HCT116 (cell line): ENCODE measurements around the gene SEMA4C. TPM values are rescaled to one million over a fixed set of nuclear protein-coding genes. Genes with fewer than 3 reads are reported as not detected.

Source experiments
- ATAC-seq: fragments of 200-7000 bp; cut with Tn5 transposase; 2 replicates; pipeline ENCODE4 v1.9.1; 2020; ENCODE audit warnings: mild to moderate bottlenecking, moderate library complexity
- BruUV-seq: library from RNA; stranded (reverse); fragments of 400-500 nt; replicated peaks from 2 replicates; lab custom pipeline; 2021; lab: Mats Ljungman, UMichigan
- CTCF ChIA-PET: fragments of 300-600 bp; sonication (Branson Sonifier 250); formaldehyde crosslinking; loops from one replicate; lab custom pipeline; 2021; ENCODE audit warnings: antibody characterized with exemption; lab: Charles Lee
- POLR2A ChIA-PET: fragments of 300-600, 350-600 bp; sonication (Branson Sonifier 250); formaldehyde crosslinking; loops from one replicate; lab custom pipeline; 2021; ENCODE audit warnings: antibody characterized with exemption; lab: Charles Lee
- RAD21 ChIA-PET, 2 experiments: fragments of 300-600 bp; sonication (Branson Sonifier 250); formaldehyde crosslinking; loops; one replicate each; lab custom pipeline; 2023; ENCODE audit warnings: low total read pairs in 2 of 2; ENCODE audit not compliant: uncharacterized antibody in 2 of 2, unreplicated experiment in 2 of 2, low non-redundant PET in 1 of 2; lab: Charles Lee
- DNase-seq: peaks from one replicate; pipeline ENCODE4 v3.0.0-alpha.2; 2010; ENCODE audit warnings: low read depth, low spot score
- H2AFZ ChIP-seq: fragments of 200-600 bp; shearing (Covaris generic), sonication (generic); 2 replicates; pipeline ENCODE4 v1.6.1; 2017; ENCODE audit warnings: low read depth, mixed run types, mixed read lengths, antibody characterized with exemption, low read length; ENCODE audit not compliant: poor library complexity, severe bottlenecking
- H3K27ac ChIP-seq: 2 replicates; pipeline ENCODE4 v1.5.1; 2012; ENCODE audit warnings: low read depth, low read length
- H3K27me3 ChIP-seq: fragments of 200-600 bp; sonication (generic); 2 replicates; pipeline ENCODE4 v1.6.1; 2016; ENCODE audit warnings: mixed run types, low read length, mixed read lengths; ENCODE audit not compliant: insufficient read depth
- H3K36me3 ChIP-seq, 2 experiments: fragments of 200-500 bp in 1 of 2; fragments of 200-600 bp in 1 of 2; sonication (Bioruptor generic) in 1 of 2; sonication (generic) in 1 of 2; 2 replicates each; pipeline versions ENCODE4 v1.5.1 to v1.6.1; 2014 to 2016; ENCODE audit warnings: low read length in 2 of 2, inconsistent platforms in 1 of 2, mixed read lengths in 1 of 2, mixed run types in 1 of 2; ENCODE audit not compliant: insufficient read depth in 2 of 2, control insufficient read depth in 1 of 2
- H3K4me1 ChIP-seq, 2 experiments: fragments of 200-600 bp in 1 of 2; sonication (generic) in 1 of 2; 2 replicates each; pipeline versions ENCODE4 v1.5.1 to v1.6.1; 2012 to 2017; ENCODE audit warnings: low read length in 2 of 2, inconsistent platforms in 1 of 2, mild to moderate bottlenecking in 1 of 2, mixed read lengths in 1 of 2, mixed run types in 1 of 2, moderate library complexity in 1 of 2; ENCODE audit not compliant: insufficient read depth in 2 of 2, control insufficient read depth in 1 of 2
- H3K4me2 ChIP-seq: fragments of 200-600 bp; sonication (generic); 2 replicates; pipeline ENCODE4 v1.6.1; 2017; ENCODE audit warnings: mixed run types, low read length, mixed read lengths
- H3K4me3 ChIP-seq, 2 experiments: fragments of 200-600 bp in 1 of 2; sonication (generic) in 1 of 2; replicated peaks in 1 of 2; 2 replicates each; pipeline ENCODE4 v1.5.1; 2011 to 2016; ENCODE audit warnings: low read length in 2 of 2, control low read depth in 1 of 2, low read depth in 1 of 2, mild to moderate bottlenecking in 1 of 2, mixed read lengths in 1 of 2, mixed run types in 1 of 2
- H3K79me2 ChIP-seq: fragments of 200-600 bp; sonication (generic); 2 replicates; pipeline ENCODE4 v1.6.1; 2017; ENCODE audit warnings: mild to moderate bottlenecking, mixed run types, low read length, moderate library complexity, mixed read lengths; ENCODE audit not compliant: insufficient read depth
- H3K9ac ChIP-seq: fragments of 200-600 bp; sonication (generic); 2 replicates; pipeline ENCODE4 v1.6.1; 2016; ENCODE audit warnings: low read length, mixed read lengths
- H3K9me2 ChIP-seq: fragments of 200-600 bp; sonication (generic), shearing (Covaris generic); 2 replicates; pipeline ENCODE4 v1.6.1; 2017; ENCODE audit warnings: mixed run types, mild to moderate bottlenecking, moderate library complexity; ENCODE audit not compliant: insufficient read depth
- H3K9me3 ChIP-seq, 2 experiments: fragments of 200-500 bp in 1 of 2; fragments of 200-600 bp in 1 of 2; sonication (Bioruptor generic) in 1 of 2; sonication (generic) in 1 of 2; 2 replicates each; pipeline ENCODE4 v1.6.1; 2014 to 2017; ENCODE audit warnings: low read length in 2 of 2, mixed read lengths in 2 of 2, inconsistent platforms in 1 of 2, low read depth in 1 of 2, mild to moderate bottlenecking in 1 of 2, mixed run types in 1 of 2, moderate library complexity in 1 of 2; ENCODE audit not compliant: control insufficient read depth in 1 of 2, insufficient read depth in 1 of 2
- H4K20me1 ChIP-seq: fragments of 200-600 bp; sonication (generic), shearing (Covaris generic); 2 replicates; pipeline ENCODE4 v1.6.1; 2017; ENCODE audit warnings: mixed run types, mild to moderate bottlenecking, moderate library complexity; ENCODE audit not compliant: insufficient read depth
- ATF3 ChIP-seq: IDR thresholded peaks from 2 replicates; pipeline ENCODE4 v1.6.1; 2012
- CBX3 ChIP-seq: IDR thresholded peaks from 2 replicates; pipeline ENCODE4 v1.6.1; 2012; ENCODE audit warnings: low read depth
- CEBPB ChIP-seq: IDR thresholded peaks from 2 replicates; pipeline ENCODE4 v1.6.1; 2012; ENCODE audit warnings: low read depth
- CTCF ChIP-seq, 3 experiments: fragments of 200-600 bp in 1 of 3; sonication (generic) in 1 of 3; IDR thresholded peaks in 2 of 3; conservative IDR thresholded peaks in 1 of 3; 2 replicates each; pipeline ENCODE4 v1.5.1; 2012 to 2017; ENCODE audit warnings: low read depth in 2 of 3, low read length in 2 of 3, antibody characterized with exemption in 1 of 3, borderline replicate concordance in 1 of 3, control low read depth in 1 of 3, mild to moderate bottlenecking in 1 of 3, mixed read lengths in 1 of 3, mixed run types in 1 of 3, moderate library complexity in 1 of 3; ENCODE audit not compliant: insufficient read depth in 1 of 3
- EGR1 ChIP-seq: IDR thresholded peaks from 2 replicates; pipeline ENCODE4 v1.6.1; 2012; ENCODE audit warnings: low read depth
- ELF1 ChIP-seq: IDR thresholded peaks from 2 replicates; pipeline ENCODE4 v1.6.1; 2012; ENCODE audit warnings: low read depth, borderline replicate concordance
- EZH2phosphoT487 ChIP-seq: fragments of 200-600 bp; IDR thresholded peaks from 2 replicates; pipeline ENCODE4 v1.6.1; 2018; ENCODE audit warnings: antibody characterized with exemption, borderline replicate concordance
- FOSL1 ChIP-seq: IDR thresholded peaks from 2 replicates; pipeline ENCODE4 v1.6.1; 2012; ENCODE audit warnings: low read depth
- JUND ChIP-seq: IDR thresholded peaks from 2 replicates; pipeline ENCODE4 v1.6.1; 2012
- MAX ChIP-seq: IDR thresholded peaks from 2 replicates; pipeline ENCODE4 v1.6.1; 2012
- POLR2A ChIP-seq: IDR thresholded peaks from 2 replicates; pipeline ENCODE4 v1.7.0; 2011; ENCODE audit warnings: borderline replicate concordance; ENCODE audit not compliant: insufficient read depth, insufficient read length; ENCODE audit errors: extremely low read depth
- POLR2AphosphoS5 ChIP-seq: IDR thresholded peaks from 2 replicates; pipeline ENCODE4 v1.6.1; 2011; ENCODE audit warnings: mild to moderate bottlenecking, low read depth, low read length, moderate library complexity
- RAD21 ChIP-seq: IDR thresholded peaks from 2 replicates; pipeline ENCODE4 v1.6.1; 2012; ENCODE audit warnings: low read depth, mild to moderate bottlenecking
- REST ChIP-seq: IDR thresholded peaks from 2 replicates; pipeline ENCODE4 v1.6.1; 2012; ENCODE audit warnings: low read depth
- SIN3A ChIP-seq: IDR thresholded peaks from 2 replicates; pipeline ENCODE4 v1.6.1; 2012; ENCODE audit warnings: low read depth
- SRF ChIP-seq: IDR thresholded peaks from 2 replicates; pipeline ENCODE4 v1.6.1; 2012; ENCODE audit warnings: low read depth
- TCF7L2 ChIP-seq: IDR thresholded peaks from 2 replicates; pipeline ENCODE4 v1.7.0; 2011; ENCODE audit warnings: borderline replicate concordance, inconsistent platforms; ENCODE audit not compliant: insufficient read depth, insufficient read length; ENCODE audit errors: extremely low read depth
- ZBTB33 ChIP-seq: IDR thresholded peaks from 2 replicates; pipeline ENCODE4 v1.6.1; 2011; ENCODE audit warnings: mild to moderate bottlenecking, low read length, moderate library complexity; ENCODE audit not compliant: insufficient replicate concordance; ENCODE audit errors: extremely low read depth
- ZFX ChIP-seq: fragments of 450-650 bp; IDR thresholded peaks from 2 replicates; pipeline ENCODE4 v1.6.1; 2017
- ZNF274 ChIP-seq: fragments of 200-500 bp; sonication (Bioruptor generic); IDR thresholded peaks from 2 replicates; pipeline ENCODE4 v1.6.1; 2014; ENCODE audit warnings: mild to moderate bottlenecking, low read depth, low read length, inconsistent platforms
- intact Hi-C: fragments of 100-400 bp; cut with micrococcal nuclease; formaldehyde crosslinking; loops from 2 replicates; pipeline ENCODE4 v1.10.0; 2022
- total RNA-seq: library from RNA; stranded (reverse); gene quantifications from one replicate; pipeline ENCODE4 v1.2.1, GENCODE V29; 2021; ENCODE audit not compliant: unreplicated experiment

The SEMA4C gene
- total RNA-seq, 1 experiment from 2014 or later, result 25.4 TPM

- Histone ChIP-seq H3K9ac (no peak overlapping the region), H3K27ac (no peak overlapping the region), H3K4me2 (no peak overlapping the region), H3K4me3 (no peak overlapping the region), H3K36me3 (peaks cover 2 to 4% of the 10 kb centered on the region in 2 experiments; a peak in 3 of 4 replicates), H3K9me3 (no peaks in the 10 kb centered on the region), H3K79me2 (no peaks in the 10 kb centered on the region), H3K9me2 (no peaks in the 10 kb centered on the region), H4K20me1 (no peaks in the 10 kb centered on the region), H3K27me3 (no peaks in the 10 kb centered on the region), H3K4me1 (no peaks in the 10 kb centered on the region), H2AFZ (no peak overlapping the region)
- CTCF ChIA-PET, result interaction anchor here (1.2 kb wide), 1 partner anchor 15 kb away, joined by 3 read pairs; the partner anchor contains the start of gene ANKRD39
- intact Hi-C loops, result no loop called here
- no peak for DNase-seq
- no peak for TF ChIP-seq EGR1
- TF ChIP-seq EZH2phosphoT487, result no peak
- TF ChIP-seq ZBTB33, result no peak
- TF ChIP-seq SIN3A, result no peak
- TF ChIP-seq SRF, result no peak
- TF ChIP-seq POLR2AphosphoS5, result no peak
- no peak for TF ChIP-seq TCF7L2
- TF ChIP-seq POLR2A, result no peak
- no peak for TF ChIP-seq REST
- no peak for TF ChIP-seq ZNF274
- TF ChIP-seq ZFX, result no peak
- TF ChIP-seq CTCF (IDR thresholded peaks at IDR 0.05 in 2 of 3, conservative IDR thresholded peaks at IDR 0.05 in 1 of 3; ENCODE audit: borderline replicate concordance in 1 of 3, insufficient read depth in 1 of 3, low read depth in 2 of 3, low read length in 2 of 3), result no peak
- TF ChIP-seq ELF1, result no peak
- TF ChIP-seq MAX, result no peak
- no peak for TF ChIP-seq JUND
- no peak for TF ChIP-seq ATF3
- no peak for TF ChIP-seq CEBPB
- no peak for TF ChIP-seq CBX3
- TF ChIP-seq RAD21, result no peak
- no peak for TF ChIP-seq FOSL1
- POLR2A ChIA-PET, result interaction anchor here (1.3 kb wide), 1 partner anchor 15 kb away, joined by 3 read pairs; the partner anchor contains the start of gene ANKRD39
- no peak for ATAC-seq
- BruUV-seq, result no TSS peak
- RAD21 ChIA-PET, result no interaction called here
These were observed 27.3 kb downstream of the SEMA4C start for GRCh38 chr2:96842600-96842999.
